ENCODE data around the gene SRPK1.
"Not testable (repeated sequence)": the region's sequence is repeated elsewhere in the genome, so short reads cannot be mapped to it uniquely, and the experiment has no call there.

The SRPK1 gene

GRCh38 chr6:35931873-35932272 lies 11.0 kb upstream of the SRPK1 start:
- H3K23ac ChIP-seq (ENCODE audit: low read length); H3K9ac ChIP-seq (ENCODE audit: low read length); H2AFZ ChIP-seq (ENCODE audit: insufficient read depth, low read length, poor library complexity); H2AK5ac ChIP-seq (ENCODE audit: low read length); H4K12ac ChIP-seq (ENCODE audit: low read depth, low read length); H3K4me1 ChIP-seq (ENCODE audit: control insufficient read depth in 1 of 2, insufficient read depth in 2 of 2, low read length in 2 of 2); DNase-seq; H3K9me3 ChIP-seq (ENCODE audit: insufficient read depth, low read depth, low read length); H3K4me3 ChIP-seq (ENCODE audit: low read depth, low read length); H2BK5ac ChIP-seq (ENCODE audit: low read depth, low read length, poor library complexity); H3K79me2 ChIP-seq (ENCODE audit: control insufficient read depth, insufficient read depth, low read length, poor library complexity); H3K27me3 ChIP-seq (ENCODE audit: insufficient read depth, low read length); H3K4ac ChIP-seq (ENCODE audit: low read depth, low read length); H3K27ac ChIP-seq (ENCODE audit: low read depth, low read length); H4K8ac ChIP-seq (ENCODE audit: low read depth, low read length); H3K79me1 ChIP-seq (ENCODE audit: low read length); H3K18ac ChIP-seq (ENCODE audit: low read length); H3K4me2 ChIP-seq (ENCODE audit: low read length); H3K36me3 ChIP-seq (ENCODE audit: control insufficient read depth in 1 of 2, insufficient read depth in 2 of 2, low read length in 2 of 2); H4K91ac ChIP-seq (ENCODE audit: low read depth, low read length); H2BK12ac ChIP-seq (ENCODE audit: low read length); H2BK120ac ChIP-seq (ENCODE audit: insufficient read depth, low read length, poor library complexity); H3K14ac ChIP-seq (ENCODE audit: low read length): not testable (repeated sequence)
- no CpG with 5 or more reads among the region's 10 CpGs for WGBS (ENCODE audit: extremely low coverage, insufficient coverage, insufficient read length)

- Histone ChIP-seq H3K4me2 (ENCODE audit: low read length) (peak overlapping the region; percentile 88), H3K9me3 (ENCODE audit: insufficient read depth, low read depth, low read length) (no peaks in the 10 kb centered on the region), H2AK5ac (ENCODE audit: low read length) (no peak overlapping the region), H3K79me2 (ENCODE audit: control insufficient read depth, insufficient read depth, low read length, poor library complexity) (no peaks in the 10 kb centered on the region), H3K4me3 (ENCODE audit: low read depth, low read length) (peak overlapping the region; percentile 68), H3K4me1 (ENCODE audit: control insufficient read depth in 1 of 2, insufficient read depth in 2 of 2, low read length in 2 of 2) (peaks cover 6 to 8% of the 10 kb centered on the region in 2 experiments), H2AFZ (ENCODE audit: insufficient read depth, low read length, poor library complexity) (no peak overlapping the region), H2BK12ac (ENCODE audit: low read length) (no peak overlapping the region), H3K27ac (ENCODE audit: low read depth, low read length) (no peak overlapping the region), H3K27me3 (ENCODE audit: insufficient read depth, low read length) (no peaks in the 10 kb centered on the region), H3K79me1 (ENCODE audit: low read length) (no peaks in the 10 kb centered on the region), H2BK120ac (ENCODE audit: insufficient read depth, low read length, poor library complexity) (no peak overlapping the region), H3K36me3 (ENCODE audit: control insufficient read depth in 1 of 2, insufficient read depth in 2 of 2, low read length in 2 of 2) (no peaks in the 10 kb centered on the region), H2BK5ac (ENCODE audit: low read depth, low read length, poor library complexity) (no peak overlapping the region), H3K9ac (ENCODE audit: low read length) (no peak overlapping the region), H4K8ac (ENCODE audit: low read depth, low read length) (peak overlapping the region; percentile 5), H4K12ac (ENCODE audit: low read depth, low read length) (no peak overlapping the region), H3K23ac (ENCODE audit: low read length) (no peak overlapping the region), H3K18ac (ENCODE audit: low read length) (no peak overlapping the region), H3K14ac (ENCODE audit: low read length) (no peak overlapping the region), H3K4ac (ENCODE audit: low read depth, low read length) (no peak overlapping the region), H4K91ac (ENCODE audit: low read depth, low read length) (no peak overlapping the region)
- WGBS (ENCODE audit: extremely low coverage, insufficient coverage, insufficient read length), result no CpG with 5 or more reads among the region's 30 CpGs
- DNase-seq, result no peak
Observed at GRCh38 chr6:35931120-35931561, 10.2 kb upstream of the SRPK1 start.

- Histone ChIP-seq H2BK5ac (ENCODE audit: low read depth, low read length, poor library complexity) (no peak overlapping the region), H3K79me1 (ENCODE audit: low read length) (no peaks in the 10 kb centered on the region), H3K4me3 (ENCODE audit: low read depth, low read length) (no peak overlapping the region), H3K4me2 (ENCODE audit: low read length) (no peak overlapping the region), H3K27ac (ENCODE audit: low read depth, low read length) (no peak overlapping the region), H4K91ac (ENCODE audit: low read depth, low read length) (no peak overlapping the region), H3K4ac (ENCODE audit: low read depth, low read length) (no peak overlapping the region), H3K23ac (ENCODE audit: low read length) (no peak overlapping the region), H3K27me3 (ENCODE audit: insufficient read depth, low read length) (no peaks in the 10 kb centered on the region), H2AFZ (ENCODE audit: insufficient read depth, low read length, poor library complexity) (no peak overlapping the region), H3K79me2 (ENCODE audit: control insufficient read depth, insufficient read depth, low read length, poor library complexity) (no peaks in the 10 kb centered on the region), H4K8ac (ENCODE audit: low read depth, low read length) (no peak overlapping the region), H3K14ac (ENCODE audit: low read length) (no peak overlapping the region), H3K4me1 (ENCODE audit: control insufficient read depth in 1 of 2, insufficient read depth in 2 of 2, low read length in 2 of 2) (peaks cover 6 to 8% of the 10 kb centered on the region in 2 experiments), H2BK120ac (ENCODE audit: insufficient read depth, low read length, poor library complexity) (no peak overlapping the region), H3K9ac (ENCODE audit: low read length) (no peak overlapping the region), H4K12ac (ENCODE audit: low read depth, low read length) (no peak overlapping the region), H3K9me3 (ENCODE audit: insufficient read depth, low read depth, low read length) (no peaks in the 10 kb centered on the region), H3K18ac (ENCODE audit: low read length) (no peak overlapping the region), H2BK12ac (ENCODE audit: low read length) (no peak overlapping the region), H3K36me3 (ENCODE audit: control insufficient read depth in 1 of 2, insufficient read depth in 2 of 2, low read length in 2 of 2) (no peaks in the 10 kb centered on the region), H2AK5ac (ENCODE audit: low read length) (no peak overlapping the region)
- no CpG with 5 or more reads among the region's 1 CpG for WGBS (ENCODE audit: extremely low coverage, insufficient coverage, insufficient read length)
- peak in 1 of 2 donors; percentile 73 for DNase-seq
Observed at GRCh38 chr6:35929601-35930000, 8.7 kb upstream of the SRPK1 start.

GRCh38 chr6:35926509-35927215 lies 5.8 kb upstream of the SRPK1 start:
- H3K9me3 ChIP-seq (ENCODE audit: insufficient read depth, low read depth, low read length), result no peaks in the 10 kb centered on the region
- no peak overlapping the region for H2AK5ac ChIP-seq (ENCODE audit: low read length)
- H2BK120ac ChIP-seq (ENCODE audit: insufficient read depth, low read length, poor library complexity), result no peak overlapping the region
- H3K27ac ChIP-seq (ENCODE audit: low read depth, low read length), result no peak overlapping the region
- H3K4ac ChIP-seq (ENCODE audit: low read depth, low read length), result no peak overlapping the region
- no peaks in the 10 kb centered on the region for H3K79me1 ChIP-seq (ENCODE audit: low read length)
- H3K18ac ChIP-seq (ENCODE audit: low read length), result no peak overlapping the region
- H3K9ac ChIP-seq (ENCODE audit: low read length), result no peak overlapping the region
- H3K79me2 ChIP-seq (ENCODE audit: control insufficient read depth, insufficient read depth, low read length, poor library complexity), result no peaks in the 10 kb centered on the region
- H3K4me1 ChIP-seq (ENCODE audit: control insufficient read depth in 1 of 2, insufficient read depth in 2 of 2, low read length in 2 of 2), result peaks cover 6 to 8% of the 10 kb centered on the region in 2 experiments
- no CpG with 5 or more reads among the region's 2 CpGs for WGBS (ENCODE audit: extremely low coverage, insufficient coverage, insufficient read length)
- H3K14ac ChIP-seq (ENCODE audit: low read length), result no peak overlapping the region
- no peak overlapping the region for H3K23ac ChIP-seq (ENCODE audit: low read length)
- H3K36me3 ChIP-seq (ENCODE audit: control insufficient read depth in 1 of 2, insufficient read depth in 2 of 2, low read length in 2 of 2), result no peaks in the 10 kb centered on the region
- no peak overlapping the region for H2BK12ac ChIP-seq (ENCODE audit: low read length)
- H3K4me2 ChIP-seq (ENCODE audit: low read length), result no peak overlapping the region
- no peak overlapping the region for H3K4me3 ChIP-seq (ENCODE audit: low read depth, low read length)
- no peak overlapping the region for H4K8ac ChIP-seq (ENCODE audit: low read depth, low read length)
- no peak overlapping the region for H2BK5ac ChIP-seq (ENCODE audit: low read depth, low read length, poor library complexity)
- no peaks in the 10 kb centered on the region for H3K27me3 ChIP-seq (ENCODE audit: insufficient read depth, low read length)
- no peak overlapping the region for H2AFZ ChIP-seq (ENCODE audit: insufficient read depth, low read length, poor library complexity)
- no peak overlapping the region for H4K91ac ChIP-seq (ENCODE audit: low read depth, low read length)
- H4K12ac ChIP-seq (ENCODE audit: low read depth, low read length), result no peak overlapping the region
- no peak for DNase-seq

Data from trophoblast cell (in vitro differentiated cells and primary cell).